ENCODE results near the gene PTK7.
"Not testable (repeated sequence)": the region's sequence is repeated elsewhere in the genome, so short reads cannot be mapped to it uniquely, and the experiment has no call there.

The PTK7 gene

GRCh38 chr6:43088654-43089056, 12.5 kb downstream of the PTK7 start:
- DNase-seq, result peak; percentile 40

- DNase-seq, result no peak
Observed at GRCh38 chr6:43089467-43089866, 13.4 kb downstream of the PTK7 start.

DNA sequence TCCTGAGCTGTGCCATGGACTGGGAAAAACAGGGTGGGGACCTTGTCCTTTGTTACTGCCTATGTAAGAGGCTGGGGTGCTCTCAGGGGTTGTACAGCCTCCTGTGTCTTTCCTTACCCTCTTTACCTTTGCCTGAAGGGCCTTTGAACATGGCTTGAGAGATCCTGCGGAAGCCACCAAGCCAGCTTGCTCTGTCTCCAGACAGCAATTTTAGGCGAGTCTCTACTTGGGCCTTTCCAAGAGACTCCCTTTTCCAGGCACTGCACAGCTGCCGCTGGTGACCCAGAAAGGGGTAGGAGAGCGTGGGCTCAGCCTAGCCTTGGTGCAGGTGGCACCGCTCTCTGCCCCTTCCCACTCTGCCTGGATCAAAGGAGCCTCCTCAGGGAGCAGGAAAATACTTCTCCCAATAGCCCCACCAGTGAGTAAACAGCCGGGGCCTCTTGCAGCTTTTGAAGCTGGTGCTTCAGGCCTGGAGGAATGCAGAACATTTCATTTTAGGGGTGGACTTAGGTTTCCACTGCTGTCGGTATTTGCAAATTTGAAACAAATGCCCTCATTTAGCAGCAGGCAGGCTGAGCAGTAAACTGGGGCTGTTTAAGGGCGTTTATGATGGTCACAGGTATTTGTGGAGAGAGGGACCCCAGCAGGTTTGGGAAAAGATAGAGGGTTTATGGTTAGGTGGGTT, 13.9 kb downstream of the PTK7 start:
- peak; percentile 56 for DNase-seq

GRCh38 chr6:43090559-43090956, 14.4 kb downstream of the PTK7 start:
- DNase-seq, result peak; percentile 22

GRCh38 chr6:43091020-43091419, 14.9 kb downstream of the PTK7 start:
- DNase-seq, result no peak

GRCh38 chr6:43091436-43091991, 15.4 kb downstream of the PTK7 start:
- DNase-seq, result no peak

- DNase-seq, result no peak
Observed at GRCh38 chr6:43092635-43093034, 16.5 kb downstream of the PTK7 start.

DNA sequence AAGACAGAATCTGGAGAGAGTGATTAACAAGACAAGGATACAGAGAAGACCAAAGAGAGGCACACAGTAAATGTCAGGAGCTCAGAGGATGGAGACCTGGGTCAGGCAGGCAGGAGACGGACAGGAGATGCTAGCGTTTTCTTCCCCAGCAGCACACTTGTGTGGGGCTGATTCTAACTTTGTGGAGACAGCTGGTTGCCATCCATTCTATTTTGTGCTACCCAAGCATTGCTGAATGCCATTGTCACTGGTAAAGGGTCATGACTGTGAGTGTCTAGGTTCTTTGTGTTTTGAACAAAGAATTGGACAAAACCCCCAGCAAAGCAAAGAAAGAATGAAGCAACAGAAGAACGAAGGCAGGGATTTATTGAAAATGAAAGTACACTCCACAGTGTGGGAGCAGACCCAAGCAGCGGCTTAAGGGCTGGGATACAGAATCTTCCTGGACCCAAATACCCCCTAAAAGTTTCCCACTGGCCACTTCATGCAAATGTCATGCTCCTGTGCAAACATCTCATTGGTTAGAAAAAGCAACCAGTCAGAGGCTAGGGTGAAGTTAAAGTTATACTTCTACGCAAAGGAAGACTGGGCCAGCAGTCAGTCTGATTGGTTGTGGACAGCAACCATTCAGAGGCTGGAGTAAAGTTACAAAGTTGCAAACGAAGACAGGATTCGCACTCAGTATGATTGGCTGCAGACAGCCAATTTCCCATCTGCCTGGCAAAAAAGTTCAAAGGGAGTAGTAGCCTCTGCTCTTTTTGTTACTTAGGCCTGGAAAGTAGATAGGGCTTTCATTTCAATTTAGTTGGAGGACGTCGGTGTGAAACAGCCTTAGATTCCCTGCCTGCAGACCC, 17.5 kb downstream of the PTK7 start:
- DNase-seq, result peak; percentile 82

- no peak for DNase-seq
Observed at GRCh38 chr6:43095939-43096338, 19.8 kb downstream of the PTK7 start.

- peak; percentile 93 for DNase-seq
Observed at GRCh38 chr6:43096451-43097097, 20.5 kb downstream of the PTK7 start.

DNA sequence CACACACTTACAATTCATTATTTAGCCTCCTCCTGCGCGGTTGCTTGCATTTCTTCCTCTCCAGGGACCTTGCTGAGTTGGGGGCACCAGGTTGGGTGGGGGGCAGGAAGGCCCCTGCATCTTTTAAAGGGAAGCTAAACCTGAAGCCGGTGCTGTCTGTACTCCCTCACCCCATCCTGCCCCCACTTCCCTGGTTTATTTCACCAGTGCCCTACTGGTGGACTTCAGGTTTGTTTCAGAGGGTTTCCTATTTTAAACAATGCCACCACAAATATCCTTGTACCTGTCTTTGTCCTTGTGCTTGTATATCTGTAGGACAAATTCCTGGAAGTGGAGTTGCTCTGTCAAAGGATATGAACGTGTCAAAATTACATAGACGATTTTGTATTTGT, 21.0 kb downstream of the PTK7 start:
- no peak for DNase-seq

DNA sequence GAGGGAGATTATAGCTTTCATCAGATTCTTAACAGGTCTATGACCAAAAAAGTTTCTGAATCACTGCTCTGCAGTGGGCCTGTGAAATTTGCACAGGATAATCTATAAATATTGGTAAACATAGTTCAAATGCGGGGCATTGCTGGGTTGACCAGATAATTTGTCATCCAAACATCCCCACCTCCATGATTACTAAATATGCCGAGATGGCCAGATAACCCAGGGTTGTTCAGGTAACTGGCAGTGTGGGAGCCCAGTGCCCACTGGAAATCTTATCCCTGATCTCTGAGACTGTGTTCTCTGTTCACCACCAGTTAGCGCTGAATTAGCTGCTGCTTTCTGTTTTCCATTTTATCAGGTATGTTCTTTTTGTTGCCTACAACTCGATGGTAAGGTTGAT, 21.4 kb downstream of the PTK7 start:
- no peak for DNase-seq

DNA sequence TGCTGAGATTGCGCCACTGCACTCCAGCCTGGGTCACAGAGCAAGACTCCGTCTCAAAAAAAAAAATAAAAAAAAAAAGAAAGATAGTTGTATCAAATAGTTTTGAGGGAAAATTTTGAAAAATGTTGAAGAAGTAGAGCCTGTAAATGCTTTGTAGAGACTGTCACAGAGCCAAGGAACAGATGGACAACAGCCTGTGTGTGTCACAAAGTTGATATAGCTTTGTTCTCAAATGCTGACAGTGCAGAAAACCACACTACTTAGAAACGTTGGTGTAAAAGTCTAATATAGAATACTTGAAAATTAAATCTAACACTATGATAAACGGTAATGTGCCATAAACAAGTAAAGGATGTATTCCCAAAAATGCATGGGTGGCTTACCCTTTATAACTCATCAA, 25.4 kb downstream of the PTK7 start:
- DNase-seq, result no peak

GRCh38 chr6:43103253-43103876, 27.3 kb downstream of the PTK7 start:
- no peak for DNase-seq

DNA sequence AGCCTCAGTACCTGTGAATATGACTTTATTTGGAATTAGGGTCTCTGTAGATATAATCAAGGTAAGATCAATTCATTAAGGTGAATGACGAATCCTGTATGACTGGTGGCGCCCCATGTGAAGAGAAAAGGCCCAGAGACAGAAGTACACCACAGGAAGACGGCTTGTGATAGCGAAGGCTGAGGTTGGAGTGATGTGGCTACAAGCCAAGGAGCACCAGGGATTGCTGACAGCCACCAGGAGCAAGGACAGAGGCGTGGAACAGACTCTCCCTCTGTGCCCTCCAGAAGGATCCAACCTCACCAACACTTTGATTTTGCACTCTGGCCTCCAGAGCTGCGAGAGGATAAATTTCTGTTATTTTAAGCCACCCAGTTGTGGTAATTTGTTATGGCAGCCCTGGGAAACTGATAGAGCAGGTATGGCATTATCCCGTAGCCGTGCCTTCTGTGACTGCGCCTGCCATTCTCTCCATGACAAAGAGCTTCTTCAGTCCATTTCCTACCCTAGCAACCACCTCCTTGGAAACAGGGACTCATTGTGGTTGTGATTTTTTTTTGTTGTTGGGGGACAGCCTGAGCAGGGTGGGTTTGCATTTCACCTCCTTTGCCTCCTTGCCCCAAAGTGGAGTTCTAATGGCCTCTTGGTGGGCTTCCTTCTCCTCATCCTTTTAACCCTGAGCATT, 29.6 kb downstream of the PTK7 start:
- no peak for DNase-seq

DNA sequence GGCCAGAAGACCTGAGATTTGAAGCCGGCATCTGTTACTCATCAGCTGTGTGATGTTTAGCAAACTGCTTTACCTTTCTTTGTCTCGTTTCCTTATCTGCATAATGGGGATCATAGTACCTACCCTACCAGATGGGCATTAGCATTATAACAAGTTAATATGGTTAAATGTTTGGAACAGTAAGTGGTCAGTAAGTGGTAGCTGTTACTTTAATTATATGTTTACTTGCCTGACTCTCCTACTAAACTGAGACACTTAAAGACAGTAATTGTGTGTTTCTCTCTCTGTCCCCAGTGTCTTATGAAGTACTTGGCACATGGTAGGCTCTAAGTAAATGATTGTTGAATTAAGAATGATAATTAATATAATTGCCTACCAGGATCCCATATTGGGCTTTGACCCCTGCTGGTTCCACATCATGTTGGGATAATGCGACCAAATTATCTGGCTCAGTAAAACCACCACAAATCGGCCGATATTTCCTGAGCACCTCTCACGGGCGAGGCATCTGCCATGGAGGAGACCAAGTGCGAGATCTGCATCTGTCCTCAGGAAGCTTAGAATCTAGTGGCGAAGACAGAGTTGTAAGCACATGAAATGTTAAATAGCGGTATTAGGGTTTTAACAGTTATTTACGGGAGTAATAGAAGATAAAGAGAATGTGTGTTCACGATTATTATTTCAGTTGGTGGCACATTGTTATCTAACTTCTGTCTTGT, 31.4 kb downstream of the PTK7 start:
- DNase-seq, result no peak

GRCh38 chr6:43113431-43114260, 37.5 kb downstream of the PTK7 start:
- peak; percentile 52 for DNase-seq

- no peak for DNase-seq
Observed at GRCh38 chr6:43115365-43115764, 39.3 kb downstream of the PTK7 start.

DNA sequence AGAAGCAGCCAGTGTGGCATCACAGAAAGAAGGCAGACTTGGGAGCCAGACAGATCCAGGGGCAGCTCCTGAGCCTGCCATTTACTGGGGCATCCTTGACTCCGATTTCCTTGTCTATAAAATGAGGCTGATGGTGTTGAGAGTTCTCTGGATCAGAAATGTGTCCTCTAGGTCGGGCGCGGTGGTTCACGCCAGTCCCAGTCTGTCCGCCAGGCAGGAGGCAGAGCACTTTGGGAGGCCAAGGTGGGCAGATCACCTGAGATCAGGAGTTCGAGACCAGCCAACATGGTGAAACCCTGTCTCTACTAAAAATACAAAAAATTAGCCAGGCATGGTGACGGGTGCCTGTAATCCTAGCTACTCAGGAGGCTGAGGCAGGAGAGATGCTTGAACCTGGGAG, 41.4 kb downstream of the PTK7 start:
- not testable (repeated sequence) for DNase-seq

DNA sequence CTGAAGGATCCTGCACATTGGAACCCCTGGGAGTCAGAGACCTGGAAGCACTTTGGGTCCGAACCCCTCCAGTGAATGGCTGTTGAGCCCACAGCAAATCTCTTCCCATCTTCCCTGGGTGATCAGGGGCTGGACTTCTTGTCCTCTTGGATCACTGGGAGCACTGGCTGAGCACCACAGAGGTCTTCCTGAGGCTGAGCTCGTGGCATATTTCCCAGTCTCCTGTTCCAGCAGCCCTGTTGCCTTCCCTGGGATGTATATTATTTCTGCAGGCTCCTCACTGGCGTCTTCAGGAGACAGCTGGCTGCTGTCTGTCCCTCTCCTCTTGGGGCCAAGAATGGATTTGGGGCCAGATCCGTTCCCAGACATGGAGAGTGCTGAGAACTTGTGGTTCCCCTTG, 43.4 kb downstream of the PTK7 start:
- no peak for DNase-seq
